HG03342 (cell line): ENCODE measurements around the gene CASQ2.
"Not testable (repeated sequence)": the region's sequence is repeated elsewhere in the genome, so short reads cannot be mapped to it uniquely, and the experiment has no call there.

Experiments used
- ATAC-seq: cut with Tn5 transposase; IDR thresholded peaks from one replicate; pipeline ENCODE4 v1.9.1; 2021; ENCODE audit warnings: mild to moderate bottlenecking, moderate library complexity; ENCODE audit not compliant: unreplicated experiment

CASQ2 gene

GRCh38 chr1:115781343-115781742, 12.8 kb upstream of the CASQ2 start:
- no peak for ATAC-seq

GRCh38 chr1:115780655-115781054, 12.1 kb upstream of the CASQ2 start:
- not testable (repeated sequence) for ATAC-seq

- ATAC-seq, result not testable (repeated sequence)
Observed at GRCh38 chr1:115779075-115779474, 10.6 kb upstream of the CASQ2 start.

GRCh38 chr1:115771847-115772457, 3.4 kb upstream of the CASQ2 start:
- ATAC-seq, result peak; percentile 86

- no peak for ATAC-seq
Observed at GRCh38 chr1:115771094-115771846, 2.8 kb upstream of the CASQ2 start.

- no peak for ATAC-seq
Observed at GRCh38 chr1:115767403-115767802, 1.1 kb downstream of the CASQ2 start.

GRCh38 chr1:115765091-115765490, 3.4 kb downstream of the CASQ2 start:
- ATAC-seq, result no peak

GRCh38 chr1:115764541-115764940, 4.0 kb downstream of the CASQ2 start:
- no peak for ATAC-seq

- no peak for ATAC-seq
Observed at GRCh38 chr1:115762779-115763178, 5.7 kb downstream of the CASQ2 start.

GRCh38 chr1:115761601-115762302, 6.8 kb downstream of the CASQ2 start:
- ATAC-seq, result no peak

- no peak for ATAC-seq
Observed at GRCh38 chr1:115757856-115758255, 10.7 kb downstream of the CASQ2 start.

- ATAC-seq, result no peak
Observed at GRCh38 chr1:115757326-115757725, 11.2 kb downstream of the CASQ2 start.

GRCh38 chr1:115755456-115756370, 12.8 kb downstream of the CASQ2 start:
- no peak for ATAC-seq

GRCh38 chr1:115753830-115754229, 14.7 kb downstream of the CASQ2 start:
- no peak for ATAC-seq

- no peak for ATAC-seq
Observed at GRCh38 chr1:115753361-115753760, 15.2 kb downstream of the CASQ2 start.

- ATAC-seq, result no peak
Observed at GRCh38 chr1:115748401-115749150, 19.9 kb downstream of the CASQ2 start.

GRCh38 chr1:115746021-115746690, 22.4 kb downstream of the CASQ2 start:
- no peak for ATAC-seq

GRCh38 chr1:115744646-115745275, 23.8 kb downstream of the CASQ2 start:
- no peak for ATAC-seq

- no peak for ATAC-seq
Observed at GRCh38 chr1:115740811-115741210, 27.7 kb downstream of the CASQ2 start.
